Esophagus squamous epithelium (tissue), 5 donors: ENCODE results near the gene LARGE2. TPM values are rescaled to one million over a fixed set of nuclear protein-coding genes. Genes with fewer than 3 reads are reported as not detected.

Experiments
- DNase-seq: peaks from one replicate; lab custom pipeline; 2025; lab: John Stamatoyannopoulos, UW
- H3K27ac ChIP-seq, 4 donors: fragments of 200-600 bp; sonication (generic); one replicate each; pipeline ENCODE4 v1.5.1; 2016 to 2019; ENCODE audit warnings: mild to moderate bottlenecking in 1 of 4
- H3K27me3 ChIP-seq, 4 donors: fragments of 200-600 bp; sonication (generic); 1 replicate in 3 of 4; 2 replicates in 1 of 4; pipeline versions ENCODE4 v1.5.1 to v1.6.0; 2017 to 2021; ENCODE audit warnings: antibody characterized with exemption in 1 of 4
- H3K36me3 ChIP-seq, 3 donors: fragments of 200-600 bp; sonication (generic); one replicate each; pipeline ENCODE4 v1.5.1; 2016 to 2019
- H3K4me1 ChIP-seq, 3 donors: fragments of 200-600 bp; sonication (generic); one replicate each; pipeline ENCODE4 v1.5.1; 2017 to 2019
- H3K4me3 ChIP-seq, 4 donors: fragments of 200-600 bp; sonication (generic); 1 replicate in 3 of 4; 2 replicates in 1 of 4; pipeline ENCODE4 v1.5.1; 2016 to 2019; ENCODE audit warnings: mild to moderate bottlenecking in 2 of 4, moderate library complexity in 1 of 4
- H3K9me3 ChIP-seq, 3 donors: fragments of 200-600 bp; sonication (generic); one replicate each; pipeline ENCODE4 v1.5.1; 2016 to 2019
- CTCF ChIP-seq, 6 experiments: fragments of 450-650 bp in 4 of 6; fragments of 200-600 bp in 2 of 6; sonication (generic) in 2 of 6; IDR thresholded peaks; one replicate each; pipeline ENCODE4 v1.5.1; 2016 to 2019; ENCODE audit warnings: antibody characterized with exemption in 6 of 6, mild to moderate bottlenecking in 4 of 6, moderate library complexity in 4 of 6
- POLR2A ChIP-seq, 4 donors: fragments of 450-650 bp; IDR thresholded peaks; one replicate each; pipeline ENCODE4 v1.6.1; 2017; ENCODE audit warnings: antibody characterized with exemption in 4 of 4, mild to moderate bottlenecking in 4 of 4, moderate library complexity in 3 of 4
- WGBS, 2 donors: methylation state at CpG; one replicate each; pipeline ENCODE4 v1.1.5; 2018; 5-methylcytosine and 5-hydroxymethylcytosine counted together
- intact Hi-C: fragments of 100-400 bp; cut with DNase I; formaldehyde crosslinking; loops from one replicate; pipeline ENCODE4 v1.15.0; 2022
- total RNA-seq, 4 donors: library from RNA; depleted of rRNA; stranded (reverse); fragments of >200 nt; gene quantifications; one replicate each; pipeline ENCODE4 v1.1.0, GENCODE V29; 2016
- donor health status: DM: yes; HTN: yes; CAD: no.

LARGE2 gene
- total RNA-seq, 4 donors from 2014 or later = 12.4 to 18.3 (median 15.5) TPM

- Histone ChIP-seq H3K27ac (no peak overlapping the region), H3K36me3 (peaks cover 27 to 61% (median 46%) of the 10 kb centered on the region in 3 donors), H3K4me3 (no peak overlapping the region), H3K4me1 (peaks cover 3 to 26% (median 9%) of the 10 kb centered on the region in 3 donors), H3K9me3 (no peaks in the 10 kb centered on the region), H3K27me3 (no peaks in the 10 kb centered on the region)
- 90% methylated on average over 2 of the region's 32 CpGs for WGBS, 2 donors
- DNase-seq = no peak
- TF ChIP-seq CTCF (IDR thresholded peaks at IDR 0.05) (no peak), POLR2A (IDR thresholded peaks at IDR 0.05) (no peak)
- intact Hi-C loops = no loop called here
Measured at GRCh38 chr11:45909594-45910475, 12.6 kb upstream of the LARGE2 start.

GRCh38 chr11:45910623-45911022 lies 11.8 kb upstream of the LARGE2 start:
- Histone ChIP-seq H3K4me1 (peaks cover 3 to 29% (median 9%) of the 10 kb centered on the region in 3 donors), H3K9me3 (no peaks in the 10 kb centered on the region), H3K4me3 (no peak overlapping the region), H3K27me3 (no peaks in the 10 kb centered on the region), H3K27ac (no peak overlapping the region), H3K36me3 (peaks cover 32 to 69% (median 46%) of the 10 kb centered on the region in 3 donors)
- intact Hi-C loops = no loop called here
- TF ChIP-seq CTCF (IDR thresholded peaks at IDR 0.05) (no peak), POLR2A (IDR thresholded peaks at IDR 0.05) (no peak)
- 100% methylated on average over 1 to 2 of the region's 9 CpGs for WGBS, 2 donors
- no peak for DNase-seq

- intact Hi-C loops = no loop called here
- no peaks in the 10 kb centered on the region for H3K27me3 ChIP-seq
- no peak overlapping the region for H3K27ac ChIP-seq
- peaks cover 13 to 27% (median 14%) of the 10 kb centered on the region in 3 donors for H3K4me1 ChIP-seq
- DNase-seq = no peak
- H3K9me3 ChIP-seq = no peaks in the 10 kb centered on the region
- 94% methylated on average over 3 of the region's 19 CpGs; no CpG with 5 or more reads in 1 of the 2 donors for WGBS, 2 donors
- TF ChIP-seq CTCF (IDR thresholded peaks at IDR 0.05) (no peak), POLR2A (IDR thresholded peaks at IDR 0.05) (no peak)
- no peak overlapping the region for H3K4me3 ChIP-seq
- peaks cover 32 to 76% (median 46%) of the 10 kb centered on the region in 3 donors for H3K36me3 ChIP-seq
Measured at GRCh38 chr11:45913514-45913913, 8.9 kb upstream of the LARGE2 start.

- Histone ChIP-seq H3K27me3 (no peaks in the 10 kb centered on the region), H3K4me3 (no peak overlapping the region), H3K27ac (no peak overlapping the region), H3K36me3 (peaks cover 32 to 73% (median 44%) of the 10 kb centered on the region in 3 donors), H3K4me1 (peaks cover 14 to 30% (median 17%) of the 10 kb centered on the region in 3 donors), H3K9me3 (no peaks in the 10 kb centered on the region)
- DNase-seq = no peak
- TF ChIP-seq POLR2A (IDR thresholded peaks at IDR 0.05) (no peak), CTCF (IDR thresholded peaks at IDR 0.05) (no peak)
- whole genome bisulfite sequencing, 2 donors = 74 to 86% methylated on average over 2 to 7 of the region's 22 CpGs
- intact Hi-C loops = no loop called here
Measured at GRCh38 chr11:45913942-45914635, 8.4 kb upstream of the LARGE2 start.
